AG20443 (cell line): ENCODE results near the gene IL32.
A peak's percentile ranks its signal among the peaks of the same experiment; 100 is the strongest.

Source experiments
- DNase-seq: peaks from one replicate; pipeline ENCODE4 v3.0.0; 2012; ENCODE audit warnings: low spot score, mixed read lengths

IL32 gene

GRCh38 chr16:3065069-3065741 lies at the start of gene IL32:
Gene IL32, plus strand, starts transcription at chr16:3065640. Its CDS starts 172 bp downstream, at chr16:3065812.
- peak; percentile 94 for DNase-seq

- no peak for DNase-seq
Measured at GRCh38 chr16:3015865-3016521, 49.4 kb upstream of the IL32 start.

GRCh38 chr16:3017344-3017743 lies 48.1 kb upstream of the IL32 start:
- no peak for DNase-seq

- no peak for DNase-seq
Measured at GRCh38 chr16:3017794-3018506, 47.5 kb upstream of the IL32 start, which contains the start of gene CLDN6. Gene CLDN6, minus strand, starts transcription at chr16:3018183. Its CDS starts 2,162 bp downstream, at chr16:3016021.

- no peak for DNase-seq
Measured at GRCh38 chr16:3019594-3020246, 45.7 kb upstream of the IL32 start.

GRCh38 chr16:3020247-3020603 lies 45.2 kb upstream of the IL32 start, which contains the start of gene TNFRSF12A:
Gene TNFRSF12A, plus strand, starts transcription at chr16:3020368. Its CDS starts 30 bp downstream, at chr16:3020398.
- DNase-seq: peak; percentile 94

- peak; percentile 93 for DNase-seq
Measured at GRCh38 chr16:3020604-3021448, 44.6 kb upstream of the IL32 start.

GRCh38 chr16:3021449-3022207 lies 43.8 kb upstream of the IL32 start:
- DNase-seq: peak; percentile 82

GRCh38 chr16:3022208-3022683 lies 43.2 kb upstream of the IL32 start:
- DNase-seq: peak; percentile 90

- no peak for DNase-seq
Measured at GRCh38 chr16:3022684-3023414, 42.6 kb upstream of the IL32 start.

GRCh38 chr16:3023415-3023668 lies 42.1 kb upstream of the IL32 start:
- DNase-seq: peak; percentile 67

GRCh38 chr16:3023669-3024478 lies 41.6 kb upstream of the IL32 start, which contains the start of the genes HCFC1R1 and THOC6:
Gene HCFC1R1, minus strand, starts transcription at chr16:3023942. Its CDS starts 1 bp downstream, at chr16:3023941.
Gene THOC6, plus strand, starts transcription at chr16:3024035. Its CDS starts 292 bp downstream, at chr16:3024327.
- DNase-seq: peak; percentile 86

- no peak for DNase-seq
Measured at GRCh38 chr16:3025032-3026002, 40.1 kb upstream of the IL32 start.

- DNase-seq: no peak
Measured at GRCh38 chr16:3026003-3026378, 39.4 kb upstream of the IL32 start.

- DNase-seq: no peak
Measured at GRCh38 chr16:3026609-3027488, 38.6 kb upstream of the IL32 start.

- no peak for DNase-seq
Measured at GRCh38 chr16:3027489-3027795, 38.0 kb upstream of the IL32 start.
